Peyer's patch (tissue), 4 donors: Measurements from ENCODE around the gene GNGT2.

Experiments used
- POLR2A ChIP-seq, 2 donors: fragments of 450-650 bp; IDR thresholded peaks; one replicate each; pipeline ENCODE4 v1.5.1; 2017; ENCODE audit warnings: antibody characterized with exemption in 2 of 2, mild to moderate bottlenecking in 2 of 2, moderate library complexity in 2 of 2
- TF ChIP-seq, protein P1 (sequence below), 6 experiments: fragments of 450-650 bp in 4 of 6; fragments of 200-600 bp in 2 of 6; sonication (generic) in 1 of 6; IDR thresholded peaks; one replicate each; pipeline ENCODE4 v1.5.1; 2017 to 2019; ENCODE audit warnings: antibody characterized with exemption in 6 of 6, mild to moderate bottlenecking in 3 of 6, moderate library complexity in 1 of 6

DNA sequence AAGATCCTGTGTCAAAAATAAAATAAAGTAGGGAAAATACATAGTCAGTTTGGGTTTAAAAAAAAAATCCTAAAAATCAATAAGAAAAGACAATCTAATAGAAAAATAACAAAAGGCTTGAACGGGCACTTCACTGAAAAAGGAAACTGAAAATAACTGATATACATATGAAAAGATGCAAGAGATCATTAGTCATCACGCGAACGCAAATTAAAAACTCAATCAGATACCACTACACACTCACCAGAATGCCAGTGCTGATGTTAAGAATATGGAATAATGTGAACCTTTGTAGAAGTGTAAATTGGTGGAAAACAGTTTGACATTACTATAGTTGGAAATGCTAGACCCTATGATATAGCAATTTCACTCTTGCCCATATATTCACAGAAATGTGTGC, 14.6 kb downstream of the GNGT2 start:
- TF ChIP-seq, protein P1, sequence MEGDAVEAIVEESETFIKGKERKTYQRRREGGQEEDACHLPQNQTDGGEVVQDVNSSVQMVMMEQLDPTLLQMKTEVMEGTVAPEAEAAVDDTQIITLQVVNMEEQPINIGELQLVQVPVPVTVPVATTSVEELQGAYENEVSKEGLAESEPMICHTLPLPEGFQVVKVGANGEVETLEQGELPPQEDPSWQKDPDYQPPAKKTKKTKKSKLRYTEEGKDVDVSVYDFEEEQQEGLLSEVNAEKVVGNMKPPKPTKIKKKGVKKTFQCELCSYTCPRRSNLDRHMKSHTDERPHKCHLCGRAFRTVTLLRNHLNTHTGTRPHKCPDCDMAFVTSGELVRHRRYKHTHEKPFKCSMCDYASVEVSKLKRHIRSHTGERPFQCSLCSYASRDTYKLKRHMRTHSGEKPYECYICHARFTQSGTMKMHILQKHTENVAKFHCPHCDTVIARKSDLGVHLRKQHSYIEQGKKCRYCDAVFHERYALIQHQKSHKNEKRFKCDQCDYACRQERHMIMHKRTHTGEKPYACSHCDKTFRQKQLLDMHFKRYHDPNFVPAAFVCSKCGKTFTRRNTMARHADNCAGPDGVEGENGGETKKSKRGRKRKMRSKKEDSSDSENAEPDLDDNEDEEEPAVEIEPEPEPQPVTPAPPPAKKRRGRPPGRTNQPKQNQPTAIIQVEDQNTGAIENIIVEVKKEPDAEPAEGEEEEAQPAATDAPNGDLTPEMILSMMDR (IDR thresholded peaks at IDR 0.05): no peak
- no peak for TF ChIP-seq POLR2A (IDR thresholded peaks at IDR 0.05)
